GM23338 (cell line): ENCODE data around the gene ERCC6L. TPM values are rescaled to one million over a fixed set of nuclear protein-coding genes. Genes with fewer than 3 reads are reported as not detected.

Experiments used
- ATAC-seq: fragments of 200-7000 bp; cut with Tn5 transposase; 3 replicates; pipeline ENCODE4 v1.9.1; 2020
- DNase-seq: peaks from one replicate; pipeline ENCODE4 v3.0.0-alpha.2; 2015; ENCODE audit warnings: low spot score
- H2AFZ ChIP-seq: fragments of 200-600 bp; sonication (generic); 2 replicates; pipeline ENCODE4 v1.8.0; 2016; ENCODE audit warnings: antibody characterized with exemption, mild to moderate bottlenecking, moderate library complexity
- H3F3A ChIP-seq: fragments of 200-600 bp; sonication (generic); replicated peaks from 2 replicates; pipeline ENCODE4 v1.8.0; 2017; ENCODE audit warnings: antibody characterized with exemption, mixed run types, low read depth
- H3K27ac ChIP-seq: fragments of 200-600 bp; sonication (generic); 2 replicates; pipeline ENCODE4 v1.6.1; 2016; ENCODE audit warnings: low read depth
- H3K27me3 ChIP-seq: fragments of 200-600 bp; sonication (generic); 2 replicates; pipeline ENCODE4 v1.8.0; 2016; ENCODE audit warnings: mild to moderate bottlenecking, mixed run types, moderate library complexity; ENCODE audit not compliant: insufficient read depth
- H3K36me3 ChIP-seq: fragments of 200-600 bp; sonication (generic); 2 replicates; pipeline ENCODE4 v1.8.0; 2016; ENCODE audit warnings: mild to moderate bottlenecking; ENCODE audit not compliant: insufficient read depth
- H3K4me1 ChIP-seq: fragments of 200-600 bp; sonication (generic); 2 replicates; pipeline ENCODE4 v1.8.0; 2016; ENCODE audit warnings: mild to moderate bottlenecking, moderate library complexity; ENCODE audit not compliant: insufficient read depth
- H3K4me2 ChIP-seq: fragments of 200-600 bp; sonication (generic); 2 replicates; pipeline ENCODE4 v1.7.1; 2017; ENCODE audit warnings: mixed run types
- H3K4me3 ChIP-seq: fragments of 200-600 bp; sonication (generic); 2 replicates; pipeline ENCODE4 v1.6.1; 2016; ENCODE audit warnings: mixed run types
- H3K79me2 ChIP-seq: fragments of 200-600 bp; sonication (generic); replicated peaks from 2 replicates; pipeline ENCODE4 v1.8.0; 2017; ENCODE audit warnings: mild to moderate bottlenecking; ENCODE audit not compliant: insufficient read depth
- H3K9me2 ChIP-seq: fragments of 200-600 bp; sonication (generic); 2 replicates; pipeline ENCODE4 v1.8.0; 2017; ENCODE audit not compliant: insufficient read depth
- H4K20me1 ChIP-seq: fragments of 200-600 bp; sonication (generic); replicated peaks from 2 replicates; pipeline ENCODE4 v1.8.0; 2017; ENCODE audit warnings: mild to moderate bottlenecking; ENCODE audit not compliant: insufficient read depth
- H3K27ac Mint-ChIP-seq: 2 replicates; pipeline ENCODE4 v1.8.0; 2020; ENCODE audit warnings: inconsistent platforms, mild to moderate bottlenecking, moderate library complexity, mixed read lengths
- H3K27me3 Mint-ChIP-seq: 3 replicates; pipeline ENCODE4 v1.8.0; 2022; ENCODE audit warnings: low read depth, mild to moderate bottlenecking, moderate library complexity, mixed read lengths, inconsistent platforms; ENCODE audit not compliant: insufficient read depth, poor library complexity
- H3K36me3 Mint-ChIP-seq: 3 replicates; pipeline ENCODE4 v1.8.0; 2021; ENCODE audit warnings: low read depth, mild to moderate bottlenecking, inconsistent platforms, moderate library complexity, mixed read lengths
- H3K4me1 Mint-ChIP-seq: 3 replicates; pipeline ENCODE4 v1.8.0; 2020; ENCODE audit warnings: mild to moderate bottlenecking, inconsistent platforms, mixed read lengths
- H3K4me3 Mint-ChIP-seq: 3 replicates; pipeline ENCODE4 v1.8.0; 2021; ENCODE audit warnings: moderate library complexity, mild to moderate bottlenecking, inconsistent platforms, mixed read lengths
- H3K9me3 Mint-ChIP-seq: 3 replicates; pipeline ENCODE4 v1.8.0; 2020; ENCODE audit warnings: moderate library complexity, mild to moderate bottlenecking, inconsistent platforms, mixed read lengths
- CREB1 ChIP-seq: fragments of 250-450 bp; sonication (Bioruptor Pico); IDR thresholded peaks from 2 replicates; pipeline ENCODE4 v1.5.0; 2020; ENCODE audit warnings: low read depth, mild to moderate bottlenecking, moderate library complexity
- EZH2 ChIP-seq: fragments of 200-600 bp; sonication (generic); IDR thresholded peaks from one replicate; pipeline ENCODE4 v1.8.0; 2017; ENCODE audit warnings: antibody characterized with exemption, mild to moderate bottlenecking, low read depth; ENCODE audit not compliant: unreplicated experiment
- EZH2phosphoT487 ChIP-seq: fragments of 200-600 bp; sonication (generic); IDR thresholded peaks from one replicate; pipeline ENCODE4 v1.8.1; 2018; ENCODE audit warnings: antibody characterized with exemption; ENCODE audit not compliant: unreplicated experiment
- NANOG ChIP-seq: IDR thresholded peaks from 2 replicates; pipeline ENCODE4 v1.6.1; 2016; ENCODE audit warnings: antibody characterized with exemption, borderline replicate concordance
- REST ChIP-seq: IDR thresholded peaks from one replicate; pipeline ENCODE4 v1.6.1; 2018; ENCODE audit warnings: antibody characterized with exemption; ENCODE audit not compliant: unreplicated experiment
- STAT1 ChIP-seq: IDR thresholded peaks from one replicate; pipeline ENCODE4 v1.6.1; 2016; ENCODE audit warnings: antibody characterized with exemption; ENCODE audit not compliant: unreplicated experiment
- ZNF114 ChIP-seq: fragments of 250-450 bp; sonication (Bioruptor Pico); IDR thresholded peaks from 2 replicates; pipeline ENCODE4 v1.5.0; 2020; ENCODE audit warnings: mild to moderate bottlenecking, moderate library complexity
- ZNF331 ChIP-seq: fragments of 250-450 bp; sonication (Bioruptor Pico); IDR thresholded peaks from 2 replicates; pipeline ENCODE4 v1.5.0; 2020; ENCODE audit warnings: low read depth, mild to moderate bottlenecking, moderate library complexity
- ZNF462 ChIP-seq: fragments of 250-450 bp; sonication (Bioruptor Pico); IDR thresholded peaks from 2 replicates; pipeline ENCODE4 v1.5.0; 2020; ENCODE audit warnings: mild to moderate bottlenecking, moderate library complexity
- polyA plus RNA-seq: library from polyadenylated mRNA; unstranded; fragments of >200 nt; fragmentation: Nextera tagmentation; extraction: Ambion mirVana; gene quantifications from 2 replicates; pipeline ENCODE4 v1.2.1, GENCODE V29; 2016
- total RNA-seq: library from RNA; depleted of rRNA; stranded (reverse); fragments of >200 nt; shearing (Covaris generic); gene quantifications from 2 replicates; pipeline ENCODE4 v1.2.3, GENCODE V29; 2014
- TF ChIP-seq, protein P1 (sequence below): IDR thresholded peaks from 2 replicates; pipeline ENCODE4 v1.6.1; 2016; ENCODE audit warnings: antibody characterized with exemption
- TF ChIP-seq, protein P2 (sequence below), 2 experiments: fragments of 200-600 bp in 1 of 2; sonication (generic) in 1 of 2; conservative IDR thresholded peaks; 2 replicates each; pipeline versions ENCODE4 v1.5.1 to v1.6.1; 2016 to 2017; ENCODE audit warnings: antibody characterized with exemption in 2 of 2, low read depth in 2 of 2, mild to moderate bottlenecking in 2 of 2, moderate library complexity in 1 of 2

The ERCC6L gene
- total and polyA plus RNA-seq, 2 experiments from 2014 or later, result 11.3 to 23.1 TPM

DNA sequence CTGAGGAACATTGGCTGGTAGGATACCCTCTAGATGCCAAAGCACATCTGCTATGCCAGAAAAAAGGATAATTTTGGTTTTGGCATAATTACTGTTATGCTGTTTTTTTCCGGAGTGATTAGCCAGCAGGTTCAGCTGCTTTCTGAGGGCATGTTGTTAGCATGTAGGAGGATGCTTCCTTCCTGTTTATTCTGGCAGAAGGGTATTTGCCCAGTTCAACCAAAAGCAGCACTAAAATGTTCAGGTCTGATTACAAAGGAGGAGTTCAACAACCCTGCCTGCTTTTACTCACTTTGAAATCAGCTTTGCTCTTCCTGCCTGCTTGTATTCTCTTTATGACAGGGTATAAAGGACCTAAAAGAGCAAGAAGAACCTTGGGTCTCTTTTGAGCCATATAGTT, 21.9 kb downstream of the ERCC6L start (continued):
- no peak for TF ChIP-seq REST
- TF ChIP-seq EZH2phosphoT487, result no peak

DNA sequence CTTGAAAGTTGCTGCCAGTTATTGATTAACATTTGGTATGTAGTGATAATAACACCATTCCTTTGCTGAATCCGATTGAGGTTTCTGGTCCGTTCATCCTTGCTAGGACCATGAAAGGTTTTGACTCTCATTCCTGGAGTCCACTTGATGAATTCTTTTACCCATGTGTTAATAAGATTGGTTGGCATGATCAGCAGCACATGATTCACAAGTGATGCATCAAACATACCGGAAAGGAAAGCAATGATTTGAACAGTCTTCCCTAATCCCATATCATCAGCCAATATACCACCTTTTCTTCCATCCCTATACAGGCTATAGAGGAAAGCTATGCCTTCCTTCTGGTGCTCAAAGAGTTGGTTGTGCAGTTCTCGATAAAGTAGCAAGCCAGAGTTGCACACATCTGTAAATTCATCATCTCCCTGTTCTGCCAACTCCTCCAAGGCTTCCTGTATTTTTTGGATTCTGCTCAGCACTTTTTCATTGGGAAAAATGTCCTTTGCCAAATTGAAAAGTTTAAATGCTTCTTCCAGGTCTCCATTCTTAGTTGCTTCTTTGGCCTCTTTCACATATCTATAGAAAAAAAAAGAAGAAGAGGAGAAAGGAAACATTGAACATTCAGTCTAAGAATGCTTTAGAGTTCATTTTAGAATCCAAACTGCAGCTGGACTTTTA, 30.6 kb downstream of the ERCC6L start:
- Mint-ChIP-seq H3K36me3 (peaks cover 38% of the 10 kb centered on the region), H3K9me3 (no peaks in the 10 kb centered on the region), H3K4me1 (peaks cover 9% of the 10 kb centered on the region; the same call in 2 of the 3 replicates), H3K4me3 (no peak overlapping the region), H3K27ac (no peak overlapping the region), H3K27me3 (no peaks in the 10 kb centered on the region)
- no peak overlapping the region for H3K4me2 ChIP-seq
- peaks cover 3% of the 10 kb centered on the region; the same call in 1 of the 2 replicates for H3K79me2 ChIP-seq
- H3F3A ChIP-seq, result no peaks in the 10 kb centered on the region
- 0 out of 2 replicates have a peak, but pooled peaks cover 7% of the 10 kb centered on the region for H3K36me3 ChIP-seq
- ATAC-seq, result no peak
- H4K20me1 ChIP-seq, result peaks cover 6% of the 10 kb centered on the region; the same call in 1 of the 2 replicates
- no peaks in the 10 kb centered on the region for H3K9me2 ChIP-seq
- no peak overlapping the region for H2AFZ ChIP-seq
- no peak overlapping the region for H3K27ac ChIP-seq
- no peaks in the 10 kb centered on the region for H3K27me3 ChIP-seq
- H3K4me1 ChIP-seq, result peaks cover 5% of the 10 kb centered on the region
- H3K4me3 ChIP-seq, result no peak overlapping the region
- no peak for DNase-seq
- TF ChIP-seq EZH2 (no peak), STAT1 (no peak), ZNF462 (no peak), NANOG (no peak), CREB1 (CRISPR knock-in tag) (no peak), ZNF331 (no peak), ZNF114 (CRISPR knock-in tag) (no peak)
- TF ChIP-seq, protein P1, sequence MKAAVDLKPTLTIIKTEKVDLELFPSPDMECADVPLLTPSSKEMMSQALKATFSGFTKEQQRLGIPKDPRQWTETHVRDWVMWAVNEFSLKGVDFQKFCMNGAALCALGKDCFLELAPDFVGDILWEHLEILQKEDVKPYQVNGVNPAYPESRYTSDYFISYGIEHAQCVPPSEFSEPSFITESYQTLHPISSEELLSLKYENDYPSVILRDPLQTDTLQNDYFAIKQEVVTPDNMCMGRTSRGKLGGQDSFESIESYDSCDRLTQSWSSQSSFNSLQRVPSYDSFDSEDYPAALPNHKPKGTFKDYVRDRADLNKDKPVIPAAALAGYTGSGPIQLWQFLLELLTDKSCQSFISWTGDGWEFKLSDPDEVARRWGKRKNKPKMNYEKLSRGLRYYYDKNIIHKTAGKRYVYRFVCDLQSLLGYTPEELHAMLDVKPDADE, result no peak
- TF ChIP-seq, protein P2, sequence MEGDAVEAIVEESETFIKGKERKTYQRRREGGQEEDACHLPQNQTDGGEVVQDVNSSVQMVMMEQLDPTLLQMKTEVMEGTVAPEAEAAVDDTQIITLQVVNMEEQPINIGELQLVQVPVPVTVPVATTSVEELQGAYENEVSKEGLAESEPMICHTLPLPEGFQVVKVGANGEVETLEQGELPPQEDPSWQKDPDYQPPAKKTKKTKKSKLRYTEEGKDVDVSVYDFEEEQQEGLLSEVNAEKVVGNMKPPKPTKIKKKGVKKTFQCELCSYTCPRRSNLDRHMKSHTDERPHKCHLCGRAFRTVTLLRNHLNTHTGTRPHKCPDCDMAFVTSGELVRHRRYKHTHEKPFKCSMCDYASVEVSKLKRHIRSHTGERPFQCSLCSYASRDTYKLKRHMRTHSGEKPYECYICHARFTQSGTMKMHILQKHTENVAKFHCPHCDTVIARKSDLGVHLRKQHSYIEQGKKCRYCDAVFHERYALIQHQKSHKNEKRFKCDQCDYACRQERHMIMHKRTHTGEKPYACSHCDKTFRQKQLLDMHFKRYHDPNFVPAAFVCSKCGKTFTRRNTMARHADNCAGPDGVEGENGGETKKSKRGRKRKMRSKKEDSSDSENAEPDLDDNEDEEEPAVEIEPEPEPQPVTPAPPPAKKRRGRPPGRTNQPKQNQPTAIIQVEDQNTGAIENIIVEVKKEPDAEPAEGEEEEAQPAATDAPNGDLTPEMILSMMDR (conservative IDR thresholded peaks at IDR 0.05; ENCODE audit: low read depth in 2 of 2), result no peak
